ENCODE results near the gene BANF1. TPM values are rescaled to one million over a fixed set of nuclear protein-coding genes. Genes with fewer than 3 reads are reported as not detected.

Gene BANF1
- total and polyA plus RNA-seq, 2 experiments from 2014 or later, result 22.8 to 197 TPM

- Histone ChIP-seq H3K4me1 (ENCODE audit: insufficient read depth) (peaks cover 9% of the 10 kb centered on the region), H3K27ac (no peak overlapping the region), H4K20me1 (ENCODE audit: insufficient read depth, poor library complexity, severe bottlenecking) (peaks cover 2% of the 10 kb centered on the region), H3K9me3 (ENCODE audit: low read depth) (no peaks in the 10 kb centered on the region), H3K27me3 (no peaks in the 10 kb centered on the region), H3K79me2 (peaks cover 19% of the 10 kb centered on the region), H3K4me2 (no peak overlapping the region), H3K4me3 (no peak overlapping the region), H3K36me3 (replicated peaks; ENCODE audit: insufficient read depth, low read depth) (no peaks in the 10 kb centered on the region), H2AFZ (no peak overlapping the region), H3K9me2 (replicated peaks; ENCODE audit: insufficient read depth) (no peaks in the 10 kb centered on the region)
- WGBS (ENCODE audit: low lambda C conversion rate, missing lambda C conversion rate), result 97% methylated on average over 23 of the region's 30 CpGs
- TF ChIP-seq CTCF (IDR thresholded peaks at IDR 0.05; ENCODE audit: poor library complexity) (no peak), EZH2phosphoT487 (IDR thresholded peaks at IDR 0.05; ENCODE audit: low read depth, severe bottlenecking, unreplicated experiment) (no peak), EZH2 (IDR thresholded peaks at IDR 0.05; ENCODE audit: borderline replicate concordance) (no peak)
- DNase-seq (ENCODE audit: low spot score), result no peak
Measured at GRCh38 chr11:65967329-65967934, 34.9 kb upstream of the BANF1 start.

GRCh38 chr11:65968600-65969482 is 33.5 kb upstream of the BANF1 start:
- H3K9me2 ChIP-seq (replicated peaks; ENCODE audit: insufficient read depth), result no peaks in the 10 kb centered on the region
- H3K9me3 ChIP-seq (ENCODE audit: low read depth), result no peaks in the 10 kb centered on the region
- H3K4me3 ChIP-seq, result no peak overlapping the region
- WGBS (ENCODE audit: low lambda C conversion rate, missing lambda C conversion rate), result 92% methylated on average over 14 of the region's 15 CpGs
- H3K79me2 ChIP-seq, result peaks cover 5% of the 10 kb centered on the region
- no peak overlapping the region for H3K4me2 ChIP-seq
- no peaks in the 10 kb centered on the region for H4K20me1 ChIP-seq (ENCODE audit: insufficient read depth, poor library complexity, severe bottlenecking)
- no peaks in the 10 kb centered on the region for H3K36me3 ChIP-seq (replicated peaks; ENCODE audit: insufficient read depth, low read depth)
- no peaks in the 10 kb centered on the region for H3K27me3 ChIP-seq
- DNase-seq (ENCODE audit: low spot score), result no peak
- TF ChIP-seq CTCF (IDR thresholded peaks at IDR 0.05; ENCODE audit: poor library complexity), result no peak
- no peak for TF ChIP-seq EZH2phosphoT487 (IDR thresholded peaks at IDR 0.05; ENCODE audit: low read depth, severe bottlenecking, unreplicated experiment)
- TF ChIP-seq EZH2 (IDR thresholded peaks at IDR 0.05; ENCODE audit: borderline replicate concordance), result no peak
- H2AFZ ChIP-seq, result no peak overlapping the region
- H3K27ac ChIP-seq, result no peak overlapping the region
- H3K4me1 ChIP-seq (ENCODE audit: insufficient read depth), result no peaks in the 10 kb centered on the region

GRCh38 chr11:65972116-65972515 is 30.2 kb upstream of the BANF1 start:
- H3K27ac ChIP-seq, result no peak overlapping the region
- H3K9me3 ChIP-seq (ENCODE audit: low read depth), result no peaks in the 10 kb centered on the region
- no peaks in the 10 kb centered on the region for H3K27me3 ChIP-seq
- H3K36me3 ChIP-seq (replicated peaks; ENCODE audit: insufficient read depth, low read depth), result no peaks in the 10 kb centered on the region
- H3K4me2 ChIP-seq, result no peak overlapping the region
- H3K4me1 ChIP-seq (ENCODE audit: insufficient read depth), result no peaks in the 10 kb centered on the region
- no peaks in the 10 kb centered on the region for H3K79me2 ChIP-seq
- H4K20me1 ChIP-seq (ENCODE audit: insufficient read depth, poor library complexity, severe bottlenecking), result no peaks in the 10 kb centered on the region
- WGBS (ENCODE audit: low lambda C conversion rate, missing lambda C conversion rate), result 97% methylated on average over 8 of the region's 8 CpGs
- H2AFZ ChIP-seq, result no peak overlapping the region
- no peak overlapping the region for H3K4me3 ChIP-seq
- DNase-seq (ENCODE audit: low spot score), result no peak
- H3K9me2 ChIP-seq (replicated peaks; ENCODE audit: insufficient read depth), result no peaks in the 10 kb centered on the region
- TF ChIP-seq CTCF (IDR thresholded peaks at IDR 0.05; ENCODE audit: poor library complexity) (no peak), EZH2 (IDR thresholded peaks at IDR 0.05; ENCODE audit: borderline replicate concordance) (no peak), EZH2phosphoT487 (IDR thresholded peaks at IDR 0.05; ENCODE audit: low read depth, severe bottlenecking, unreplicated experiment) (no peak)
